ENCODE measurements around the gene SERTAD2. TPM values are rescaled to one million over a fixed set of nuclear protein-coding genes. Genes with fewer than 3 reads are reported as not detected.

SERTAD2 gene
- total RNA-seq, 1 experiment from 2014 or later = 19.8 TPM

- intact Hi-C loops (cut with micrococcal nuclease) = no loop called here
- Histone ChIP-seq H3K9ac (ENCODE audit: low read length) (no peak overlapping the region), H3K4me2 (ENCODE audit: low read length) (no peak overlapping the region), H3F3A (ENCODE audit: low read length, unreplicated experiment) (no peaks in the 10 kb centered on the region), H3K9me2 (replicated peaks; ENCODE audit: low read length) (no peaks in the 10 kb centered on the region), H3K79me2 (ENCODE audit: low read length) (no peaks in the 10 kb centered on the region), H3K36me3 (ENCODE audit: low read depth, low read length) (no peaks in the 10 kb centered on the region), H4K20me1 (ENCODE audit: low read length) (no peaks in the 10 kb centered on the region), H3K9me3 (ENCODE audit: low read length) (no peaks in the 10 kb centered on the region), H3K4me1 (ENCODE audit: insufficient read depth, low read length) (peaks cover 16% of the 10 kb centered on the region), H3K27ac (ENCODE audit: low read length) (no peak overlapping the region), H2AFZ (ENCODE audit: low read length) (no peak overlapping the region), H3K27me3 (ENCODE audit: low read length) (no peaks in the 10 kb centered on the region), H3K4me3 (ENCODE audit: low read length) (no peak overlapping the region)
- CTCF ChIA-PET = no interaction called here
- no peak for TF ChIP-seq EZH2phosphoT487 (IDR thresholded peaks at IDR 0.05; ENCODE audit: borderline replicate concordance, low read length)
- no peak for TF ChIP-seq CTCF (conservative IDR thresholded peaks at IDR 0.05; ENCODE audit: low read depth, low read length)
- TF ChIP-seq EZH2 (IDR thresholded peaks at IDR 0.05; ENCODE audit: low read length, unreplicated experiment) = no peak
- ATAC-seq (no peak), DNase-seq (no peak)
- no TSS peak for BruUV-seq (replicated peaks)
- POLR2A ChIA-PET (ENCODE audit: unreplicated experiment) = no interaction called here
Observed at GRCh38 chr2:64679673-64680425, 26.1 kb upstream of the SERTAD2 start.

GRCh38 chr2:64678771-64679590 lies 25.3 kb upstream of the SERTAD2 start:
- H3K9ac ChIP-seq (ENCODE audit: low read length) = no peak overlapping the region
- no peaks in the 10 kb centered on the region for H4K20me1 ChIP-seq (ENCODE audit: low read length)
- no peak overlapping the region for H2AFZ ChIP-seq (ENCODE audit: low read length)
- no peak overlapping the region for H3K4me3 ChIP-seq (ENCODE audit: low read length)
- H3K4me2 ChIP-seq (ENCODE audit: low read length) = no peak overlapping the region
- H3K27me3 ChIP-seq (ENCODE audit: low read length) = no peaks in the 10 kb centered on the region
- peaks cover 16% of the 10 kb centered on the region for H3K4me1 ChIP-seq (ENCODE audit: insufficient read depth, low read length)
- no peaks in the 10 kb centered on the region for H3K36me3 ChIP-seq (ENCODE audit: low read depth, low read length)
- ChIA-PET POLR2A (ENCODE audit: unreplicated experiment) (interaction anchor here (0.6 to 0.7 kb wide), 2 partner anchors 51 to 281 kb away, joined by 4 to 6 read pairs; no protein-coding TSS in a partner anchor), CTCF (interaction anchor here (0.6 kb wide), 1 partner anchor 160 kb away, joined by 7 read pairs; no protein-coding TSS in a partner anchor)
- H3K9me3 ChIP-seq (ENCODE audit: low read length) = no peaks in the 10 kb centered on the region
- no TSS peak for BruUV-seq (replicated peaks)
- no peaks in the 10 kb centered on the region for H3F3A ChIP-seq (ENCODE audit: low read length, unreplicated experiment)
- TF ChIP-seq EZH2 (IDR thresholded peaks at IDR 0.05; ENCODE audit: low read length, unreplicated experiment) (no peak), CTCF (conservative IDR thresholded peaks at IDR 0.05; ENCODE audit: low read depth, low read length) (no peak), EZH2phosphoT487 (IDR thresholded peaks at IDR 0.05; ENCODE audit: borderline replicate concordance, low read length) (no peak)
- DNase-seq (no peak), ATAC-seq (no peak)
- H3K79me2 ChIP-seq (ENCODE audit: low read length) = no peaks in the 10 kb centered on the region
- intact Hi-C loops (cut with micrococcal nuclease) = no loop called here
- no peak overlapping the region for H3K27ac ChIP-seq (ENCODE audit: low read length)
- no peaks in the 10 kb centered on the region for H3K9me2 ChIP-seq (replicated peaks; ENCODE audit: low read length)

All from PC-3 (cell line).